Measurements from ENCODE around the gene PAN2. TPM values are rescaled to one million over a fixed set of nuclear protein-coding genes. Genes with fewer than 3 reads are reported as not detected.
A peak's percentile ranks its signal among the peaks of the same experiment; 100 is the strongest.
"Not testable (repeated sequence)": the region's sequence is repeated elsewhere in the genome, so short reads cannot be mapped to it uniquely, and the experiment has no call there.

Gene PAN2
- total RNA-seq, 1 experiment from 2014 or later = 15.6 TPM

DNA sequence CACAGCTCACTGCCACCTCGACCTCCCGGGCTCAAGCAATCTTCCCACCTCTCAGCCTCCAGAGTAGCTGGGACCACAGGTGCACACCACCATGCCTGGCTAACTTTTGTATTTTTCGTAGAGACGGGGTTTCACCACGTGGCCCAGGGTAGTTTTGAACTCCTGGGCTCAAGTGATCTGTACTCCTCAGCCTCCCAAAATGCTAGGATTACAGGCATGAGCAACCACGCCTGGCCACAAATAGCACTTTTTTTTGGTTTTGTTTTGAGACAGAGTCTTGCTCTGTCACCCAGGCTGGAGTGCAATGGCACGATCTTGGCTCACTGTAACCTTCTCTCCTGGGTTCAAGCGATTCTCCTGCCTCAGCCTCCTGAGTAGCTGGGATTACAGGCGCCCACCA, 13.5 kb upstream of the PAN2 start:
- not testable (repeated sequence) for DNase-seq (ENCODE audit: low spot score)

DNA sequence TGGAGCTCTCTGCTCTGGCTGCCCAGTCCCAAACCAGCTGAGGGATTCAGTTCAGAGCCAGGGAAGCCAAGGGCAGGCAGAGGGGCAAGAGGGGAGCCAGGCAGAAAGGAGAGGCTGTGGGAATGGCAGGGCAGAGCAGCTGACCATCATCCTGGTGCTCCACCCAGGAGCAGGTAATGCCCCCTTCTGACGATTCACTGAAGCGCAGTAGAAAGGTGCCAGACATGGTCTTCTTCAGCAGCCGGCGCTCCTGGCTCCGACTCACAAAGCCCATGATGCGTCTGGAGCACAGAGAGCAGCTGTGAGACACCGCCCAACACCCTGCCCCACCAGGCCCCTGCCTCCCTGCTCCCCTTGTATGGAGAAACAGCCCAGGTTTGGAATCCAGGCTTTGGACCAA, 12.9 kb upstream of the PAN2 start:
- no peak for DNase-seq (ENCODE audit: low spot score)

DNA sequence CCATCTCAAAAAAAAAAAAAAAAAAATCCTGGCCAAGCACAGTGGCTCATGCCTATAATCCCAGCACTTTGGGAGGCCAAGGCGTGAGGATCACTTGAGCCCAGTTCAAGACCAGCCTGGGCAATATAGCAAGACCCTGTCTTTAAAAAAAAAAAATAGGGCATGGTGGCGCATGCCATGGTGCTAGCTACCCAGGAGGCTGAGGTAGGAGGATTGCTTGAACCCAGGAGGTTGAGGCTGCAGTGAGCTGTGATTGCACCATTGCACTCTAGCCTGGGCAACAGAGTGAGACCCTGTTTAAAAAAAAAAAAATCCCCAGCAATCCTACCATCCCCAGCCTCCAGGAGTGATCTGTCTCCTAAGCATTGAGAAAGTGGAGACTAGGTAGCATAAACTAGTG, 8.5 kb upstream of the PAN2 start:
- not testable (repeated sequence) for DNase-seq (ENCODE audit: low spot score)

DNA sequence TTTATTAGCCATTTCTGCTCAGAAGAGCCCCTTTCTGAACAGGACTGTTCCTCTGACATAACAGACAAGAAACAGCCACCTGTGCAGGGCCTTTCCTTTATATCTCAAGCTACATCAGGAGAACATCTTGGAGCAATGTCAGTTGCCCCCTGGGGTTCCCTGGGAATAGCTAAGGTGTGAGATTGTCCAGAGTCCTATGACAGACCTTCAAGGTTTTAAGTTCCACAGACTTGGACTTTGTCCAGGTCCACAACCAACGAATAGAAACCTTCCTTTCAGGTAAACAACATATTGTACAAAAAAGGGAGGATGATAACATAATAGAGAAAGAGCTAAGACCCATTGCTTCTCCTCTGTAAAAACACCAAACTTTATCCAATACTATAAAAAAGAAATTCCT, 7.8 kb upstream of the PAN2 start:
- DNase-seq (ENCODE audit: low spot score) = no peak

DNA sequence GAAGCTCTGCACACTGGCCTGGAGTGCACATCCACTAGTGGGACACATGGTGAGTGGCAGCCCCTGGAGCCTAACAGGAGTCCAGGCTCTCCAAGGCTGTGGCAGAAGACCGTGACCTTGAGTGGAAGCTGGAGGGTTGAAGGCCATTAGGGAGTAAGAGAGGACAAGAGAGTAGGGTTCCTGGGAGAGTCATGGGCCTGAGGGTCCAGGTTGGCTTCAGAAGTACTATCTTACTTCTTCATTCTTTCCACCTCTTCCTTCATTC, 5.3 kb upstream of the PAN2 start:
- DNase-seq (ENCODE audit: low spot score) = no peak

DNA sequence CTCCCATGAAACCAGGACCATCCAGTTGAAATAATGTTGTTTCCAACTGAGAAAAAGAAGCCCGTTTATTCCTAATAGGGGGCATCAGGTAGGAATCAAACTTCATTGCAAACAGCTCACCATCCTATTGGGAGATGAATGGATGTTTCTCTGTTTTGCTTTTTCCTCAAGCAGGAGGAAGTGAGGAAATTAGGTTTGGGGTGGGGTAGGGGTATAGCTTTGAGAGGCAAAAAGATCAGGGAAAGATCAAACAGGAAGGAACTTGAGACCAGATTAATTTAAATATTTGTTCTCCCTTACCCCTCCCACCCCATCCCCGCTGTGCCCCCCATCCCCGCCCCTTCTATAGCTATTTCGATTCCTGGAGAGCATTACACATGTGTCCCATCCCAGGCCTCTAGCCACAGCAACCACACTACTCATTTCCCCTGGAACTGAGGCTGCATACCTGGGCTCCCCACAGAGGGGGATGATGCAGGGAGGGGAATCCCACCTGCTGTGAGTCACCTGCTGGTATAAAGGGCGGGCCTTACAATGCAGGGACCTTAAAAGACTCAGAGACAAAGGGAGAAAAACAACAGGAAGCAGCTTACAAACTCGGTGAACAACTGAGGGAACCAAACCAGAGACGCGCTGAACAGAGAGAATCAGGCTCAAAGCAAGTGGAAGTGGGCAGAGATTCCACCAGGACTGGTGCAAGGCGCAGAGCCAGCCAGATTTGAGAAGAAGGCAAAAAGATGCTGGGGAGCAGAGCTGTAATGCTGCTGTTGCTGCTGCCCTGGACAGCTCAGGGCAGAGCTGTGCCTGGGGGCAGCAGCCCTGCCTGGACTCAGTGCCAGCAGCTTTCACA, 4.7 kb upstream of the PAN2 start, which contains the start of gene IL23A:
IL23A (plus strand) TSS at position 577 of the 850 bp plus-strand sequence; CDS start at position 738, 161 bp downstream.
- DNase-seq (ENCODE audit: low spot score) = peak; percentile 61

DNA sequence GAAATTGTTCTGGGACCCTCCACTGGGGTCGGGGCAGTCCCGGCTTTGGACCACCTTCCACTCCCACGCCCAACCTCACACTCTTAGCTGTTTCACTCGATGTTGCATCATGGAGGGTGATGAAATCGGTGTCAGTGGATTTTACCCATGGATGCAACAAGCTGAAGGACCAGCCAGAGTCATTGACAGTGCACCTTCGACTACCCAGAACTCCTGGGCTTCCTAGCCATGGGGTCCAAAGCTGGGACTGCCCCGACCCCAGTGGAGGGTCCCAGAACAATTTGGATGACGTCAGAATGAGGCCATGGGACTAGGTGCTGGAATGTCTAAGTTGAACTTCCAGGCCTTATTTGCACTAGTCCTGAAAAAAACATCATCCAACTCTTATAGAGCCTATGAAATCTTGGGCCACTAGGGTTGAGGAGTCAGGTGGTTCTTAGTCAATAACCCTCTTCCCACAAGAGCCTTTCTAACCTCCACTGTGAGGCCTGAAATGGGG, 4.0 kb upstream of the PAN2 start:
- DNase-seq (ENCODE audit: low spot score) = no peak

DNA sequence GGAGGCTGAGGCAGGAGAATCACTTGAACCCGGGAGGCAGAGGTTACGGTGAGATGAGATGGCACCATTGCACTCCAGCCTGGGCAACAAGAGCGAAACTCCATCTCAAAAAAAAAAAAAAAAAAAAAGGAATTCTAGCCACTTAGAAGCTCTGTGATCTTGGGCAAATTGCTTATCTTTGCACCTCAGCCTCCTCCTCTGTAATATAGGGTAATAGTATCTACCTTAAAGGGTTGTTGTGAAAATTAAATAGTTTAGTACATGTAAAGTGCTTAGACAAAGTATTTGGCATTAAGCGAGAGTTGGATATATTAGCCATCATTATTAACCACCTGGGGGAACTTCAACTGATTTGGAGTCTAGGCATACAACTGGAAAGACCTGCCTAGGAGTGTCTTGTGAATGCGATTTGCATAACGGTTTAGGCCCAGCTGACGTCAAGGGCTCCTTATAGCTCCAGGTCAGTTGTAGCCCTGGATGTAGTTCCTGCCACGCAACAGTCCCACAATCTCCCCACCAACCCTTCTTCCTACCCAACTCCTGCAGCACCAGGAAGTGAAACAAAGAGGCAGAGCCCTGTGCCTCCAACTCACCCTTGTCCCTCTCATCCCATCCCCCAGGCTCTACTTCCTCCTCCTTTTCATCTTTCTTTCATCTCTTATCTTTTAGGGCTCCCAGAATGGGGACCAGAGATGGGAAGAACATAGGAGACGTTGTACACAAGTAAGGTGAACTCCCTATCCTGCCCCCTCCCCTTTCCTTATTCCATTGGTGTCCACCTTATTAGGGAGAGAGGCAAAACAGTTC, 2.8 kb upstream of the PAN2 start:
- DNase-seq (ENCODE audit: low spot score) = no peak

DNA sequence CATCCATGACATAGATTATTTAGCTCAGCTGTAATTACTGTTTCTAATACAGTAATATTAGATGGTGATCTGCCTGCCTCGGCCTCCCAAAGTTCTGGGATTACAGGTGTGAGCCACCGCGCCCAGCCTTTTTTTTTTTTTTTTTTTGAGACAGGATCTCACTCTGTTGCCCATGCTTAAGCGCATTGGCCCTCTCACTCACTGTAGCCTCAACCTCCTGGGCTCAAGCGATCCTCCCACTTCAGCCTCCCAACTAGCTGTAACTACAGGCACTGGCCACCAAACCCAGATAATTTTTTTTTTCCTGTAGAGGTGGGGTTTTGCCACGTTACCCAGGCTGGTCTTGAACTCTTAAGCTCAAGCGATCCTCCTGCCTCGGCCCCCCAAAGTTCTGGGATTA, 1.7 kb upstream of the PAN2 start:
- DNase-seq (ENCODE audit: low spot score) = not testable (repeated sequence)

DNA sequence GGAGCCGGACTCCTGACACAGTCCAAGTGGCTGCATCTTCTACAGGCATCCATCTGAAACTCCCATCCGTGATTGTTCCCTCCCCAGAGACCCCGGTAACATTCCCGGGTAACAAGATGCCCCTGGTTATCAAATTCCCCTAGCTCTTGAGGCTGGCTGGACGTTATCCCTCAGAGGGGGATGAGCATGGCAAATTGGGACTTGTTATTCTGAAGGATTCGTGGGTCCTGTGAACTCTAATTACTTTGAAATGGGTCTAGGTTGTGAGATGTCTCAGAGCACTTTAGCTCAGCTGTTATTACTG, 642 bp upstream of the PAN2 start:
- DNase-seq (ENCODE audit: low spot score) = no peak

DNA sequence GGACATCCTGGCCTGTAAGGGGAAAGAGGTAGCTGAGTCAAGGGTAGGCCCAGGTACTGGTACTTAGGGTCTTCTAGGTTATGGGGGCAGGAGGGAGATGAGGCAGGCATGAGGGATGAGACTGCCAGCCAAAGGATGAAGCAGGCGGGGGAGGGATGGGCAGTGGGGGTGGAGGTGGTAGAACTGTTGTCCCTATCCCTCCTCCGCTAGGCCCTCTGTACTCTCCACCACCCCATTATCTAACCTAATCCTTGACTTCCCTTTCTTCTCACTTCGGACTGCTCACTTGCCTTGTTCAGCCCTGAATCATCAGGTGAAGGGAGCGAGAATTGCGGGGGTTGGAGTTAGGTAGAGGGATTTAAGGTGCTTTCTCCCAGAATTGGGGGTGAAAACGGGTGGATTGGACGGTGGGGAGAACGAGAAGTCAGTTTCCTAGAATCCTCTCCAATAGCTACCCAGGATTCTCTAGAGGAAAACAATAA, 562 bp downstream of the PAN2 start:
- no peak for DNase-seq (ENCODE audit: low spot score)

DNA sequence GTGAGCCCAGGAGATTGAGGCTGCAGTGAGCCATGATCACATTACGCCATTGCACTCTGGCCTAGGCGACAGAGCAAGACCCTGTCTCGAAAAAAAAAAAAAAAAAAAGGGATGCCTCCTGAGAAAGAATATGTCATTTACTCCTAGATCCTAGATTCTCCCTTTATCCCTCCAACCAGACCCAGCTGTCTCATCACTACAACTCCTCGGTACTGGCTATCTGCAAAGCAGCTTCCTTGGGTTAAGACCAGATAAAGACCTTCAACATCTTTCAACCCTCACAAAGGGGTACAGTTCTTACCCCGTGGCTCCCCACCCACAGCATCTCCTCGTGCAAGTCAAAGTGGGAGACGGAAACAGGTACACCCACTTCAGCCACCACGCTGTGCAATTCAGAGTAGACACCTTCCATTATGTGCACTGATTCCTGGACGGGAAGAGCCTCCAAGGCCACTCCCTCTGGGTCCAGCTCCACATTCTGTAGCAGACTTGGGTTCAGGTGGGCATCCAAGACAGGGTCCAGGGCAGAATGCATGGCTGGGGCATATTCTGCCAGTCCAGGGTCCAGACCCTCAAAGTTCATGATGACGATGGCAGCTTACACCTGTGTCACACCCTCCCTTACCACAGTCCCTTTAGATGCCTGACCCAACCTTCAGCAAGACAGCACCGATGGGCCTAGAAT, 1.1 kb downstream of the PAN2 start:
- no peak for DNase-seq (ENCODE audit: low spot score)

DNA sequence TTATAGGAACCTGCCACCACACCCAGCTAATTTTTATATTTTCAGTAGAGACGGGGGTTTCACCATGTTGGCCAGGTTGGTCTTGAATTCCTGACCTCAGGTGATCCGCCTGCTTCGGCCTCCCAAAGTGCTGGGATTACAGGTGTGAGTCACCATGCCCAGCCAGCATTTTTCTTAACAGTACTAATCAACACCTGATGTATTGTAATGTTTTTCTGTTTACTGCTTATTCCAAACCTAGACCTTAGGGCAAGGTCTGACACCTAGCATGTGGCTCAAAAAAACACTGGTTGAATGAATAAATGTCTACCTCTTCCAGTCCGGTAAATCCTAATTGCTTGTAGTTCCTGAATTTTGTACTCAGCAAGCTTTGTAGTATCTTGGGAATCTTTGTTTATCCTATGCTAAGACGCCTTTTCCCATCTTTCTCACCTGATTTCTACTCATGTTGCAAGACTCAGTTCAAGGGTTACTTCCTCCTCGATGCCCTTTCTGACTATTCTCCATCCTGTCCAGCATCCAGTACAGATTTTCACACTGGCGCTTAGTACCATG, 2.8 kb downstream of the PAN2 start:
- DNase-seq (ENCODE audit: low spot score) = no peak

DNA sequence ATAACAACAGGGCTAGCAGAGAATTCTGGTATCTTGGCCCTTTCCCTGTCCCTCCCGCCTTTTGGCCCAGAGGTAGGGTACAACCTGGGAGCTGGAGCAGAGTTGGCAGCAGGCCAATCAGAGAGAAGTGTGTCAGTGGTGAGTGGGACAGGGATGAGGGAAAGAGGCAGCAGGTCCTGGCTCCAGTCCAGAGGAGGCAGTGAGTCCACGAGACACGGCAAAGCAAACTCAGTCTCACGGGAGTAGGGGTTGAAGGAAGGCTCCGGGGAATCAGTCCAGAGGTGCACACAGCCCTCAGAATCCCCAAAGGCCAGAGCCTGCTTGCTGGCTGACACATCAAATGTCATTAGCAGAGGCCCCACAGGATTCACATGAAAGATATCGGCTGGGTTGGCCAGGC, 7.3 kb downstream of the PAN2 start:
- no peak for DNase-seq (ENCODE audit: low spot score)

DNA sequence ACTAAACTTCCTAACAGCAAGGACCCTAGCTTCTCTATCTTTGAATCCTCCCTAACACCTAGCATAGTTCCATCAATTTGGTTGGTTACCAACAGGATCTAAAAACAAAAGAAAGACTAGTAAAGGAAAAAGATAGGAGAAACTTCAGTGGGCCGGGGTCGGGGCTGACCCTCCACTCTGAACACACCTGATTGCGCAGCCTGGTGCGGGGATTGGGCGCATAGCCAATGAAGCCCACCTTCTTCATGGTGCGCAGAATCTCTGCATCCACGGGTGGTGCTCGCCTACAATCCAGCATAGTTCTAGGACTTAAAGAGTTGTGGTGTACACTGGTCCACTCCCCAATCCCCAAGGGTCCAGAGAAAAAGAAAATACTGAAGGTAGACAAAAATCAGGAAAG, 7.7 kb downstream of the PAN2 start:
- no peak for DNase-seq (ENCODE audit: low spot score)

DNA sequence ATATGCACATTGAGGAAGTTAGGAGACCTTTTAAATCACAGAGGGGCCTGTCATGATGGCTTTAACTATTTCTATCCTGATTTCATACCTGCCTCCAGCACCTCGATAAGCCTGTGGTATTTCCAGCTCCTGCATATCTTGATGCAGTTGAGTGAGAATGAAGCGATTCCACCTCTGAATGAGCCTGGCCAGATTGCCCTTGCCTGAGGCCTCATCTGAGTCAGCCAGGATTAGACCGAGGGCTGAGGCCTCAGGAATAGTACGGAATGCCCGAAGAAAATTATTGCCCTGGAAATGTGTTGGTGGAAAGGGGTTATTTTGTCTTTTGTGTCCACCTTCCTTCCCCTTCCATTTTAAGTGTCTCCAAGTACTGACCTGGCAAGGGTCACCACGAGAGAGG, 9.6 kb downstream of the PAN2 start:
- DNase-seq (ENCODE audit: low spot score) = no peak

DNA sequence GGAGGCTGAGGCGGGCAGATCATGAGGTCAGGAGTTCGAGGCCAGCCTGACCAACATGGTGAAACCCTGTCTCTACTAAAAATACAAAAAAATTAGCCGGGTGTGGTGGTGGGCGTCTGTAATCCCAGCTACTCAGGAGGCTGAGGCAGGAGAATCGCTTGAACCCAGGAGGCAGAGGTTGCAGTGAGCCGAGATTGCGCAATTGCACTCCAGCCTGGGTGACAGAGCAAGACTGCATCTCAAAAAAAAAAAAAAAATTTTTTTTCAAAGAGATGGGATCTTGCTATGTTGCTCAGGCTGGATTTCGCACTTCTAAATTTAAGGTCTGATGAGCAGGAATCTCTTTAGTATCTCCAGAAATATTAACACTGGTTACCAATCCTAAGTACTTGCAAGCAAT, 12.2 kb downstream of the PAN2 start:
- not testable (repeated sequence) for DNase-seq (ENCODE audit: low spot score)

DNA sequence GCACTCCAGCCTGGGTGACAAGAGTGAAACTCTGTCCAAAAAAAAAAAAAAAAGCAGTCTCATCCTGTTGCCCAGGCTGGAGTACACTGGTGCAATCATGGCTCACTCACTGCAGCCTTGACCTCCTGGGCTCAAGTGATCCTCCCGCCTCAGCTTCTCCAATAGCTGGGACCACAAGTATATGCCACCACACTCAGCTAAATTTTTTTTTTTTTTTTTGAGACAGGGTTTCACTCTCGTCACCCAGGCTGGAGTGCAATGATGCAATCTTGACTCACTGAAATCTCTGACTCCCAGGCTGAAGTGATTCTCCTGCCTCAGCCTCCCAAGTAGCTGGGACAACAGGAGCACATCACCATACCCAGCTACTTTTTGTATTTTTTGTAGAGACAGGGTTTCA, 12.8 kb downstream of the PAN2 start:
- no peak for DNase-seq (ENCODE audit: low spot score)

DNA sequence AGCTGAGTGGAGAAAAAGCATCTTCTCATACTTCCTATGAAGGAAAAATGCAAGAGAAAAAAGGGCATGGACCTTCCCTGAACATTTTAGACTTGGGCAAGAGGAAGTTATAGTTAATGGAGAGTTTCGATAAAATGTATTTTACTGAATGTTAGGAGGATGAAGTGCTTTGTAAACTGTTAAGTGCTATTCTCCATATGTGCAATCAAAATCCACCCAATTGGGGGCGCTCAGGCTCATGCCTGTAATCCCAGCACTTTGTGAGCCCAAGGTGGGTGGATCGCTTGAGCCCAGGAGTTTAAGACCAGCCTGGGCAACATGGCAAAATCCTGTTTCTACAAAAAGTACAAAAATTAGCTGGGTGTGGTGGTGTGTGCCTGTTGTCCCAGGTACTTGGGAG, 16.1 kb downstream of the PAN2 start:
- no peak for DNase-seq (ENCODE audit: low spot score)

DNA sequence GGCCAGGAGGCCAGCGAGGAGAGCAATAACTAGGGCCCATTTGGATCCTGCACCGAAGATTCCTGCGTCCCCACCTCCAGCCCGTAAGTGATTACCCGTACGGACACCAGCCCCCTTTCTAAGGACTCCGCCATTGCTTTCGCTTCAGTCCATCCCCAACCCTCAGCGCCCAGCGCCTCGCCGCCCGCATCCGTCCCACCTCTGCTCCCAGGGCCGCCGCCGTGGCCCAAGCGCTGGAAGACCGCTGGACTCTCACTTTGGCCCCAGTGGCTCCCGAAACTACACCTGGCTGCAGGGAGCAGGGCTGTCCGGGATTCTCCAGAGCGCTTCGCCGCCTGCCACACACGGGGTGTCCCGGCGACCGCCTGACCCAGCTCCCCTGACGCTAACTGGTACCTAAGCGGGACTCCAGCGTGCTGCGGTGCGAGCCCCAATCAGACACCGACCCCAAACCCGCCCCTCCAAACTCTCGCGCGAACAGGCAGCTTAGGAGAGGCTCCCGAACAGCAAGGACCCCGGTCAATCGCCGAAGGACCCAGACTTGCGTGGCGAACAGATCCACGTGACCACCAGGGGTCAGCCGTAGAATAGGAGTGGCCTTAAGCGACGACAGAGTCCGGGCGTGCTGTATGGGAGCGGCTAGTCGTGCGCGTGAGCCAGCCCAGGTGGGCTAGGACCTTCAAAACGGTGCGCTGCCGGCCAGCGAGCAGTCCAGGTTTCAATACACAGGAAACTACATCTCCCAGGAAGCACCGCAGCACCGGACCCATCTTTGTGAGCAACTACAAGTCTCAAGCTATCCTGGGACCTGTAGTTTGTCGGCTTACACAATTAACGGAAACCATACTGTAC, 18.0 kb downstream of the PAN2 start, which contains the start of gene CNPY2:
CNPY2 (minus strand) TSS at position 367 of the 852 bp plus-strand sequence. CDS start 771 bp downstream, outside the sequence.
- DNase-seq (ENCODE audit: low spot score) = peak; percentile 92

DNA sequence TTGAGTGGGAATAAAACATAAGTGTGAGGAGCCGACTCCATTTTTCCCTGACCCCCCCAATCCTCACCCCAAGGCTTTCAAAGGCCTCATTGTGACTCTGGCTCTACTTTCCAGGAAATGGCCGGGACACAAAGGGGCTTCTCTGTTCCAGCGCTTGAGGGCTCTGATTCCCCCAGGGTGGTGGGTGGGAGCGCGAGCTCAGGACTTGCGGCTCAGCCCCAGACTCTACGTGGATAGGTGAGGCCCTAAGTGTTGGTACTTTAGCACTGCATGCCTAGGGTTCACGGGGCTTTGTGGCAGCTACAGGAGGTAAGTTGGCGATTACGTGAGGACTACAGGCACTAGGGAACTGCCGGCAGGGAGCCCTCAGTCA, 18.6 kb downstream of the PAN2 start:
- no peak for DNase-seq (ENCODE audit: low spot score)

Measured in A172 (cell line).